A673 (cell line): ENCODE results near the gene TSEN2. TPM values are rescaled to one million over a fixed set of nuclear protein-coding genes. Genes with fewer than 3 reads are reported as not detected.

Experiments used
- BruUV-seq: library from RNA; stranded (reverse); fragments of 400-500 nt; replicated peaks from 2 replicates; lab custom pipeline; 2021; lab: Mats Ljungman, UMichigan
- CTCF ChIA-PET: fragments of 300-600 bp; sonication (Branson Sonifier 250); formaldehyde crosslinking; loops from one replicate; lab custom pipeline; 2022; ENCODE audit warnings: antibody characterized with exemption; lab: Charles Lee
- POLR2A ChIA-PET: fragments of 300-600 bp; sonication (Branson Sonifier 250); formaldehyde crosslinking; loops from one replicate; lab custom pipeline; 2022; ENCODE audit warnings: antibody characterized with exemption; ENCODE audit not compliant: low non-redundant PET; lab: Charles Lee
- DNase-seq: peaks from one replicate; pipeline ENCODE4 v3.0.0-alpha.2; 2015; ENCODE audit warnings: low spot score
- H3K27ac ChIP-seq: fragments of 200-600 bp; sonication (generic); 2 replicates; pipeline ENCODE4 v1.5.1; 2016; ENCODE audit warnings: mixed run types, low read depth, mild to moderate bottlenecking, mixed read lengths, antibody characterized with exemption, low read length; ENCODE audit not compliant: poor library complexity, severe bottlenecking
- H3K27me3 ChIP-seq: fragments of 200-600 bp; sonication (generic); replicated peaks from 2 replicates; pipeline ENCODE4 v1.6.1; 2017; ENCODE audit warnings: mixed run types, low read depth, mild to moderate bottlenecking, mixed read lengths, antibody characterized with exemption, low read length; ENCODE audit not compliant: insufficient read depth, poor library complexity
- H3K36me3 ChIP-seq: fragments of 200-600 bp; sonication (generic); 2 replicates; pipeline ENCODE4 v1.6.1; 2016; ENCODE audit warnings: mixed run types, mild to moderate bottlenecking, mixed read lengths, antibody characterized with exemption, low read length; ENCODE audit not compliant: insufficient read depth, poor library complexity, severe bottlenecking
- H3K4me1 ChIP-seq: fragments of 200-600 bp; sonication (generic); 2 replicates; pipeline ENCODE4 v1.6.1; 2017; ENCODE audit warnings: mixed run types, mild to moderate bottlenecking, mixed read lengths, antibody characterized with exemption, low read length; ENCODE audit not compliant: insufficient read depth, poor library complexity, severe bottlenecking
- H3K4me3 ChIP-seq: fragments of 200-600 bp; sonication (generic); 2 replicates; pipeline ENCODE4 v1.5.1; 2016; ENCODE audit warnings: low read depth, mixed run types, mild to moderate bottlenecking, mixed read lengths, low read length; ENCODE audit not compliant: poor library complexity, severe bottlenecking
- H3K9me3 ChIP-seq: fragments of 200-600 bp; sonication (generic); 2 replicates; pipeline ENCODE4 v1.6.1; 2016; ENCODE audit warnings: mixed run types, low read depth, mild to moderate bottlenecking, mixed read lengths, antibody characterized with exemption, low read length; ENCODE audit not compliant: poor library complexity, severe bottlenecking
- CTCF ChIP-seq: fragments of 300-800, 200-600 bp; sonication (generic); conservative IDR thresholded peaks from 2 replicates; pipeline ENCODE4 v1.5.1; 2017; ENCODE audit warnings: low read depth, mild to moderate bottlenecking, antibody characterized with exemption, low read length, moderate library complexity, mixed read lengths
- EZH2 ChIP-seq: fragments of 200-600 bp; sonication (generic); IDR thresholded peaks from 2 replicates; pipeline ENCODE4 v1.6.1; 2017; ENCODE audit warnings: borderline replicate concordance, low read depth, mild to moderate bottlenecking, mixed read lengths, antibody characterized with exemption, low read length; ENCODE audit not compliant: poor library complexity, severe bottlenecking
- intact Hi-C: fragments of 100-400 bp; cut with micrococcal nuclease; formaldehyde crosslinking; loops from one replicate; pipeline ENCODE4 v1.10.0; 2022; ENCODE audit not compliant: unreplicated experiment
- total RNA-seq: library from RNA; stranded (reverse); gene quantifications from 2 replicates; pipeline ENCODE4 v1.2.3, GENCODE V29; 2021

Gene TSEN2
- total RNA-seq, 1 experiment from 2014 or later = 34.5 TPM

DNA sequence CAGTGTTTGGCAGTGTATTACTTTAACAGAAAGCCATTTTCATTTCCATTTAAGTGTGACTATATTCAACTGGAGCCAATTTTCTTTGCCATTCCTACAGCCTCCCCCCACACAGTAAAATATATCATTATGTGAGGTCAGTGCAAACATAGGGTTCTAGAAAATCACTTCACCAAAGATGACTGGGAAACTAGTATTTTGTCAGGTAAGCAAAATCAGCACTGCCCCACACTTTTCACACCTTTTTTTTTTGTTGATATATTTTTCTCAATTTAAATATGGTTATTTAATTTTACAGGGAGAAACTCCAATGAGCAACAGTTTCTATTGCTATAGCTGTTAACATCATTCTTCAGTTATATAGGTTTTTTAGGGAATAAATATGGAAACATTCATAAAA lies 31.4 kb downstream of the TSEN2 start:
- DNase-seq = no peak
- ChIA-PET CTCF (no interaction called here), POLR2A (no interaction called here)
- H3K9me3 ChIP-seq = no peaks in the 10 kb centered on the region
- H3K27ac ChIP-seq = no peak overlapping the region
- no peaks in the 10 kb centered on the region for H3K27me3 ChIP-seq
- TF ChIP-seq CTCF = no peak
- TF ChIP-seq EZH2 = no peak
- intact Hi-C loops = no loop called here
- H3K4me1 ChIP-seq = no peaks in the 10 kb centered on the region
- H3K4me3 ChIP-seq = no peak overlapping the region
- H3K36me3 ChIP-seq = no peaks in the 10 kb centered on the region
- no TSS peak for BruUV-seq

DNA sequence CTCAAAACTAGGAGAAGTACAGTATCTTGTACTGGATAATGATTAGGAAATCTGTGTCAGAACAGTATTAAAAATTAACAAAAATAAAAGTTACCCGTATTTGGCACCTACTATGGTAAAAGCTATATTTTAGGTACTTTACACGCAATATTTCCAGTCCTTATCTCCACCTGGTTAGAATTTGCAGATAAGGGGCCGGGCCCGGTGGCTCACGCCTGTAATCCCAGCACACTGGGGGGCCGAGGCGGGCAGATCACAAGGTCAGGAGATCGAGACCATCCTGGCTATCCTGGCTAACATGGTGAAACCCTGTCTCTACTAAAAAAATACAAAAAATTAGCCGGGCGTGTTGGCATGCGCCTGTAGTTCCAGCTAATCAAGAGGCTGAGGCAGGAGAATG lies 32.6 kb downstream of the TSEN2 start:
- TF ChIP-seq CTCF (no peak), EZH2 (no peak)
- Histone ChIP-seq H3K27me3 (no peaks in the 10 kb centered on the region), H3K36me3 (peaks cover 3% of the 10 kb centered on the region), H3K27ac (no peak overlapping the region), H3K4me1 (no peaks in the 10 kb centered on the region), H3K4me3 (no peak overlapping the region), H3K9me3 (no peaks in the 10 kb centered on the region)
- DNase-seq = no peak
- ChIA-PET CTCF (no interaction called here), POLR2A (no interaction called here)
- intact Hi-C loops = no loop called here
- BruUV-seq = no TSS peak

GRCh38 chr3:12518261-12519028 lies 34.2 kb downstream of the TSEN2 start:
- Histone ChIP-seq H3K4me3 (no peak overlapping the region), H3K4me1 (no peaks in the 10 kb centered on the region), H3K36me3 (peaks cover 3% of the 10 kb centered on the region), H3K9me3 (no peaks in the 10 kb centered on the region), H3K27me3 (no peaks in the 10 kb centered on the region), H3K27ac (no peak overlapping the region)
- TF ChIP-seq CTCF (no peak), EZH2 (no peak)
- ChIA-PET CTCF (no interaction called here), POLR2A (no interaction called here)
- intact Hi-C loops = no loop called here
- no TSS peak for BruUV-seq
- no peak for DNase-seq
